ENCODE measurements around the gene GLDC. TPM values are rescaled to one million over a fixed set of nuclear protein-coding genes. Genes with fewer than 3 reads are reported as not detected.

The GLDC gene
- total RNA-seq, 1 experiment from 2014 or later = 145 TPM

DNA sequence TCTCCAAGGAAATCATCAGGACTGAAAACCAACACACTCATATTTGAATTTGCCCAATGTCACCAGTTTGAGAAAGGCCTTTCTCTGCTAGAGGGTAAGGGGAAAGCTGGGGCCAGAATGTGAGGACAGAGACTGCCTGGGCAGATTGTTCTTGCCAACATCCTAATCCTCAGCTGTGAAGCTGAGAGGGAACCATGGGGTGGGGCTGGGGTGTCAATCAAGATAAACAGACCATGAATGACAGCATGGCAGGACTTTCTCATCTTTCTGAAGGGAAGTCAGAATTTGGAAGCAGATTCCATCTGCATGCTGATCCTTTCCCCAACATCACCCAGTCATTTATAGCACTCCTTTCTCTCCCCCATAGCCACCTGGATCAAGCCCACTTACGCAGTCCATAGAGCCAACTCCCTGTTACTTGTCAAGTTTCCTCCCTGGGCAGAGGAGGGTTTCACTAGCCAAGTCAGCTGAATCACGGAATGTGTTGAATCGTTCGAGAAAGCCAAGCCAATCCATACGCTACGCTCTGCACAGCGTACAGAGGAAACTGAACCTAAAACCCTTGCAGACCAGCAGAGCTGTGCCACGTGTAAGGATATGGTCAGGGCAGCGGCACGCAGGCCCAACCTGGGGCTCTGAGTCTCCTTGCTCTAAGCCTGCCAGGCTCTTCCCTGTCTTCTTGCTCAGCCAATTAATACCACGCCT lies 14.9 kb downstream of the GLDC start (continued):
- TF ChIP-seq, protein P1, sequence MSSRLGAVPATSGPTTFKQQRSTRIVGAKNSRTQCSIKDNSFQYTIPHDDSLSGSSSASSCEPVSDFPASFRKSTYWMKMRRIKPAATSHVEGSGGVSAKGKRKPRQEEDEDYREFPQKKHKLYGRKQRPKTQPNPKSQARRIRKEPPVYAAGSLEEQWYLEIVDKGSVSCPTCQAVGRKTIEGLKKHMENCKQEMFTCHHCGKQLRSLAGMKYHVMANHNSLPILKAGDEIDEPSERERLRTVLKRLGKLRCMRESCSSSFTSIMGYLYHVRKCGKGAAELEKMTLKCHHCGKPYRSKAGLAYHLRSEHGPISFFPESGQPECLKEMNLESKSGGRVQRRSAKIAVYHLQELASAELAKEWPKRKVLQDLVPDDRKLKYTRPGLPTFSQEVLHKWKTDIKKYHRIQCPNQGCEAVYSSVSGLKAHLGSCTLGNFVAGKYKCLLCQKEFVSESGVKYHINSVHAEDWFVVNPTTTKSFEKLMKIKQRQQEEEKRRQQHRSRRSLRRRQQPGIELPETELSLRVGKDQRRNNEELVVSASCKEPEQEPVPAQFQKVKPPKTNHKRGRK (CRISPR knock-in tag; IDR thresholded peaks at IDR 0.05; ENCODE audit: borderline replicate concordance) = no peak
- no peak for TF ChIP-seq MXD4 (CRISPR knock-in tag; IDR thresholded peaks at IDR 0.05; ENCODE audit: borderline replicate concordance)
- no peak for TF ChIP-seq ZNF396 (CRISPR knock-in tag; IDR thresholded peaks at IDR 0.05; ENCODE audit: borderline replicate concordance)
- TF ChIP-seq, protein P2, sequence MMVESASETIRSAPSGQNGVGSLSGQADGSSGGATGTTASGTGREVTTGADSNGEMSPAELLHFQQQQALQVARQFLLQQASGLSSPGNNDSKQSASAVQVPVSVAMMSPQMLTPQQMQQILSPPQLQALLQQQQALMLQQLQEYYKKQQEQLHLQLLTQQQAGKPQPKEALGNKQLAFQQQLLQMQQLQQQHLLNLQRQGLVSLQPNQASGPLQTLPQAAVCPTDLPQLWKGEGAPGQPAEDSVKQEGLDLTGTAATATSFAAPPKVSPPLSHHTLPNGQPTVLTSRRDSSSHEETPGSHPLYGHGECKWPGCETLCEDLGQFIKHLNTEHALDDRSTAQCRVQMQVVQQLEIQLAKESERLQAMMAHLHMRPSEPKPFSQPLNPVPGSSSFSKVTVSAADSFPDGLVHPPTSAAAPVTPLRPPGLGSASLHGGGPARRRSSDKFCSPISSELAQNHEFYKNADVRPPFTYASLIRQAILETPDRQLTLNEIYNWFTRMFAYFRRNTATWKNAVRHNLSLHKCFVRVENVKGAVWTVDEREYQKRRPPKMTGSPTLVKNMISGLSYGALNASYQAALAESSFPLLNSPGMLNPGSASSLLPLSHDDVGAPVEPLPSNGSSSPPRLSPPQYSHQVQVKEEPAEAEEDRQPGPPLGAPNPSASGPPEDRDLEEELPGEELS (CRISPR knock-in tag; IDR thresholded peaks at IDR 0.05) = no peak
- no peak for TF ChIP-seq ZNF317 (CRISPR knock-in tag; IDR thresholded peaks at IDR 0.05; ENCODE audit: borderline replicate concordance, low read depth)
- no peak for TF ChIP-seq PRRX2 (CRISPR knock-in tag; IDR thresholded peaks at IDR 0.05)

DNA sequence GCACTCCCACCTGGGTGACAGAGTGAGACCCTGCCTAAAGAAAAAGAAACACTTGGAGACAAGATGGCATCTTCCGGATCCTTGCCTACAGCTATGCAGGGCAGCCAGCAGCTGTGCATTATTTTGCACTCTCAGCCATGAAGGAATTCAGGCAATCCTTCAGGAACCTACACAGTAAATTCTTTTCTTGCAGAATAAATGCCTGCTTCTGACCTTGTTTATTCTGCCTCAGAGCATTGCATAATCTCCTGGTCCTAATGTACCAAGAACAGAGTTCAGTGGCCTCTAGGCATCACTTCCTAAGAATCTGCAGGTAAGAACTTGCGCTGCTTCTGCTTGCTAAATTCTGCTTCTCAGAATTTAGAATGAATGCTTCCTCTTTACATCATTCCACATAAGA lies 16.8 kb downstream of the GLDC start:
- ChIA-PET CTCF (no interaction called here), POLR2A (no interaction called here)
- H3K27ac Mint-ChIP-seq = no peak overlapping the region
- H3K9me3 Mint-ChIP-seq = peaks cover 6% of the 10 kb centered on the region
- peaks cover 21% of the 10 kb centered on the region for H3K36me3 Mint-ChIP-seq
- H3K4me1 Mint-ChIP-seq = peaks cover 52% of the 10 kb centered on the region
- H3K27me3 Mint-ChIP-seq (ENCODE audit: low read depth) = no peaks in the 10 kb centered on the region
- no peak for ATAC-seq
- H3K4me3 Mint-ChIP-seq = no peak overlapping the region
- DNase-seq (ENCODE audit: low spot score) = no peak
- TF ChIP-seq, protein P3, sequence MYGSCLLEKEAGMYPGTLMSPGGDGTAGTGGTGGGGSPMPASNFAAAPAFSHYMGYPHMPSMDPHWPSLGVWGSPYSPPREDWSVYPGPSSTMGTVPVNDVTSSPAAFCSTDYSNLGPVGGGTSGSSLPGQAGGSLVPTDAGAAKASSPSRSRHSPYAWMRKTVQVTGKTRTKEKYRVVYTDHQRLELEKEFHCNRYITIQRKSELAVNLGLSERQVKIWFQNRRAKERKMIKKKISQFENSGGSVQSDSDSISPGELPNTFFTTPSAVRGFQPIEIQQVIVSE (CRISPR knock-in tag; IDR thresholded peaks at IDR 0.05; ENCODE audit: borderline replicate concordance) = no peak
- TF ChIP-seq, protein P4, sequence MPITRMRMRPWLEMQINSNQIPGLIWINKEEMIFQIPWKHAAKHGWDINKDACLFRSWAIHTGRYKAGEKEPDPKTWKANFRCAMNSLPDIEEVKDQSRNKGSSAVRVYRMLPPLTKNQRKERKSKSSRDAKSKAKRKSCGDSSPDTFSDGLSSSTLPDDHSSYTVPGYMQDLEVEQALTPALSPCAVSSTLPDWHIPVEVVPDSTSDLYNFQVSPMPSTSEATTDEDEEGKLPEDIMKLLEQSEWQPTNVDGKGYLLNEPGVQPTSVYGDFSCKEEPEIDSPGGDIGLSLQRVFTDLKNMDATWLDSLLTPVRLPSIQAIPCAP (CRISPR knock-in tag; IDR thresholded peaks at IDR 0.05) = no peak
- TF ChIP-seq, protein P2 (CRISPR knock-in tag; IDR thresholded peaks at IDR 0.05) = no peak
- TF ChIP-seq ZNF232 (CRISPR knock-in tag; IDR thresholded peaks at IDR 0.05) = no peak
- TF ChIP-seq, protein P5, sequence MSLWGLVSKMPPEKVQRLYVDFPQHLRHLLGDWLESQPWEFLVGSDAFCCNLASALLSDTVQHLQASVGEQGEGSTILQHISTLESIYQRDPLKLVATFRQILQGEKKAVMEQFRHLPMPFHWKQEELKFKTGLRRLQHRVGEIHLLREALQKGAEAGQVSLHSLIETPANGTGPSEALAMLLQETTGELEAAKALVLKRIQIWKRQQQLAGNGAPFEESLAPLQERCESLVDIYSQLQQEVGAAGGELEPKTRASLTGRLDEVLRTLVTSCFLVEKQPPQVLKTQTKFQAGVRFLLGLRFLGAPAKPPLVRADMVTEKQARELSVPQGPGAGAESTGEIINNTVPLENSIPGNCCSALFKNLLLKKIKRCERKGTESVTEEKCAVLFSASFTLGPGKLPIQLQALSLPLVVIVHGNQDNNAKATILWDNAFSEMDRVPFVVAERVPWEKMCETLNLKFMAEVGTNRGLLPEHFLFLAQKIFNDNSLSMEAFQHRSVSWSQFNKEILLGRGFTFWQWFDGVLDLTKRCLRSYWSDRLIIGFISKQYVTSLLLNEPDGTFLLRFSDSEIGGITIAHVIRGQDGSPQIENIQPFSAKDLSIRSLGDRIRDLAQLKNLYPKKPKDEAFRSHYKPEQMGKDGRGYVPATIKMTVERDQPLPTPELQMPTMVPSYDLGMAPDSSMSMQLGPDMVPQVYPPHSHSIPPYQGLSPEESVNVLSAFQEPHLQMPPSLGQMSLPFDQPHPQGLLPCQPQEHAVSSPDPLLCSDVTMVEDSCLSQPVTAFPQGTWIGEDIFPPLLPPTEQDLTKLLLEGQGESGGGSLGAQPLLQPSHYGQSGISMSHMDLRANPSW (CRISPR knock-in tag; conservative IDR thresholded peaks at IDR 0.05; ENCODE audit: low read depth) = no peak
- TF ChIP-seq ZNF121 (CRISPR knock-in tag; IDR thresholded peaks at IDR 0.05) = no peak
- TF ChIP-seq HMGA2 (CRISPR knock-in tag; IDR thresholded peaks at IDR 0.05) = no peak
- TF ChIP-seq SP1 (CRISPR knock-in tag; conservative IDR thresholded peaks at IDR 0.05) = no peak
- TF ChIP-seq, protein P6, sequence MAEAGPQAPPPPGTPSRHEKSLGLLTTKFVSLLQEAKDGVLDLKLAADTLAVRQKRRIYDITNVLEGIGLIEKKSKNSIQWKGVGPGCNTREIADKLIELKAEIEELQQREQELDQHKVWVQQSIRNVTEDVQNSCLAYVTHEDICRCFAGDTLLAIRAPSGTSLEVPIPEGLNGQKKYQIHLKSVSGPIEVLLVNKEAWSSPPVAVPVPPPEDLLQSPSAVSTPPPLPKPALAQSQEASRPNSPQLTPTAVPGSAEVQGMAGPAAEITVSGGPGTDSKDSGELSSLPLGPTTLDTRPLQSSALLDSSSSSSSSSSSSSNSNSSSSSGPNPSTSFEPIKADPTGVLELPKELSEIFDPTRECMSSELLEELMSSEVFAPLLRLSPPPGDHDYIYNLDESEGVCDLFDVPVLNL (CRISPR knock-in tag; IDR thresholded peaks at IDR 0.05; ENCODE audit: borderline replicate concordance, low read depth) = no peak
- TF ChIP-seq ZNF416 (CRISPR knock-in tag; IDR thresholded peaks at IDR 0.05) = no peak
- TF ChIP-seq, protein P7, sequence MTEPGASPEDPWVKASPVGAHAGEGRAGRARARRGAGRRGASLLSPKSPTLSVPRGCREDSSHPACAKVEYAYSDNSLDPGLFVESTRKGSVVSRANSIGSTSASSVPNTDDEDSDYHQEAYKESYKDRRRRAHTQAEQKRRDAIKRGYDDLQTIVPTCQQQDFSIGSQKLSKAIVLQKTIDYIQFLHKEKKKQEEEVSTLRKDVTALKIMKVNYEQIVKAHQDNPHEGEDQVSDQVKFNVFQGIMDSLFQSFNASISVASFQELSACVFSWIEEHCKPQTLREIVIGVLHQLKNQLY (CRISPR knock-in tag; IDR thresholded peaks at IDR 0.05) = no peak
- no peak for TF ChIP-seq NR3C1 (CRISPR knock-in tag; conservative IDR thresholded peaks at IDR 0.05; ENCODE audit: low read depth)
- TF ChIP-seq ESRRA (CRISPR knock-in tag; IDR thresholded peaks at IDR 0.05; ENCODE audit: borderline replicate concordance) = no peak
- TF ChIP-seq, protein P8, sequence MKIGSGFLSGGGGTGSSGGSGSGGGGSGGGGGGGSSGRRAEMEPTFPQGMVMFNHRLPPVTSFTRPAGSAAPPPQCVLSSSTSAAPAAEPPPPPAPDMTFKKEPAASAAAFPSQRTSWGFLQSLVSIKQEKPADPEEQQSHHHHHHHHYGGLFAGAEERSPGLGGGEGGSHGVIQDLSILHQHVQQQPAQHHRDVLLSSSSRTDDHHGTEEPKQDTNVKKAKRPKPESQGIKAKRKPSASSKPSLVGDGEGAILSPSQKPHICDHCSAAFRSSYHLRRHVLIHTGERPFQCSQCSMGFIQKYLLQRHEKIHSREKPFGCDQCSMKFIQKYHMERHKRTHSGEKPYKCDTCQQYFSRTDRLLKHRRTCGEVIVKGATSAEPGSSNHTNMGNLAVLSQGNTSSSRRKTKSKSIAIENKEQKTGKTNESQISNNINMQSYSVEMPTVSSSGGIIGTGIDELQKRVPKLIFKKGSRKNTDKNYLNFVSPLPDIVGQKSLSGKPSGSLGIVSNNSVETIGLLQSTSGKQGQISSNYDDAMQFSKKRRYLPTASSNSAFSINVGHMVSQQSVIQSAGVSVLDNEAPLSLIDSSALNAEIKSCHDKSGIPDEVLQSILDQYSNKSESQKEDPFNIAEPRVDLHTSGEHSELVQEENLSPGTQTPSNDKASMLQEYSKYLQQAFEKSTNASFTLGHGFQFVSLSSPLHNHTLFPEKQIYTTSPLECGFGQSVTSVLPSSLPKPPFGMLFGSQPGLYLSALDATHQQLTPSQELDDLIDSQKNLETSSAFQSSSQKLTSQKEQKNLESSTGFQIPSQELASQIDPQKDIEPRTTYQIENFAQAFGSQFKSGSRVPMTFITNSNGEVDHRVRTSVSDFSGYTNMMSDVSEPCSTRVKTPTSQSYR (CRISPR knock-in tag; IDR thresholded peaks at IDR 0.05) = no peak

All from WTC11 (cell line).